Fibroblast of lung (primary cell): ENCODE data around the gene DDX49. TPM values are rescaled to one million over a fixed set of nuclear protein-coding genes. Genes with fewer than 3 reads are reported as not detected.

ENCODE experiments used
- DNase-seq, 2 donors: peaks; one replicate each; pipeline versions ENCODE4 v3.0.0 to v3.0.0-alpha.2; 2010; ENCODE audit warnings: low read depth in 2 of 2
- H2AFZ ChIP-seq: 2 replicates; pipeline ENCODE4 v1.5.1; 2012; ENCODE audit warnings: low read length, control low read depth, inconsistent platforms
- H3K27ac ChIP-seq: 2 replicates; pipeline ENCODE4 v1.5.1; 2011; ENCODE audit warnings: low read length, control low read depth; ENCODE audit not compliant: insufficient read depth
- H3K27me3 ChIP-seq: 2 replicates; pipeline ENCODE4 v1.5.1; 2011; ENCODE audit warnings: mild to moderate bottlenecking, low read length; ENCODE audit not compliant: control insufficient read depth, insufficient read depth
- H3K36me3 ChIP-seq: 2 replicates; pipeline ENCODE4 v1.5.1; 2011; ENCODE audit warnings: low read length; ENCODE audit not compliant: control insufficient read depth, insufficient read depth
- H3K4me1 ChIP-seq: 2 replicates; pipeline ENCODE4 v1.5.1; 2011; ENCODE audit warnings: low read length; ENCODE audit not compliant: control insufficient read depth, insufficient read depth; ENCODE audit errors: extremely low read depth
- H3K4me2 ChIP-seq: 2 replicates; pipeline ENCODE4 v1.5.1; 2011; ENCODE audit warnings: low read length, control low read depth; ENCODE audit not compliant: insufficient read depth; ENCODE audit errors: extremely low read depth
- H3K4me3 ChIP-seq, 4 experiments: fragments of 200-600 bp in 1 of 4; sonication (generic) in 1 of 4; replicated peaks in 1 of 4; 2 replicates each; pipeline ENCODE4 v1.5.1; 2011 to 2016; ENCODE audit warnings: low read length in 4 of 4, low read depth in 3 of 4, mild to moderate bottlenecking in 3 of 4, control low read depth in 2 of 4, inconsistent platforms in 1 of 4, mixed read lengths in 1 of 4; ENCODE audit not compliant: insufficient read depth in 1 of 4; ENCODE audit errors: control extremely low read depth in 1 of 4
- H3K79me2 ChIP-seq: 2 replicates; pipeline ENCODE4 v1.5.1; 2012; ENCODE audit warnings: mild to moderate bottlenecking, low read length, inconsistent platforms; ENCODE audit not compliant: control insufficient read depth, insufficient read depth
- H3K9ac ChIP-seq: 2 replicates; pipeline ENCODE4 v1.5.1; 2011; ENCODE audit warnings: mild to moderate bottlenecking, low read length, control low read depth; ENCODE audit not compliant: insufficient read depth
- H3K9me3 ChIP-seq: 2 replicates; pipeline ENCODE4 v1.5.1; 2012; ENCODE audit warnings: low read depth, low read length; ENCODE audit not compliant: control insufficient read depth, insufficient read depth
- H4K20me1 ChIP-seq: 2 replicates; pipeline ENCODE4 v1.5.1; 2011; ENCODE audit warnings: low read length; ENCODE audit not compliant: control insufficient read depth, insufficient read depth; ENCODE audit errors: extremely low read depth
- EZH2 ChIP-seq: IDR thresholded peaks from 2 replicates; pipeline ENCODE4 v1.5.1; 2012; ENCODE audit warnings: low read length, control low read depth, mild to moderate bottlenecking; ENCODE audit errors: missing control alignments
- polyA plus RNA-seq, 2 donors: library from polyadenylated mRNA; depleted of rRNA in 1 of 2; stranded (reverse) in 1 of 2; unstranded in 1 of 2; fragments of >200 nt; gene quantifications; 2 replicates each; pipeline ENCODE4 v1.2.1, GENCODE V29; 2011 to 2012; ENCODE audit warnings: missing spikeins in 1 of 2
- total RNA-seq: library from RNA; depleted of rRNA; stranded (reverse); fragments of >200 nt; gene quantifications from 2 replicates; pipeline ENCODE4 v1.2.1, GENCODE V29; 2014
- TF ChIP-seq, protein P1 (sequence below), 2 donors: IDR thresholded peaks in 1 of 2; conservative IDR thresholded peaks in 1 of 2; 1 replicate in 1 of 2; 2 replicates in 1 of 2; pipeline ENCODE4 v1.5.1; 2011 to 2012; ENCODE audit warnings: low read length in 2 of 2, control low read depth in 1 of 2, inconsistent platforms in 1 of 2, low read depth in 1 of 2, mild to moderate bottlenecking in 1 of 2

Gene DDX49
- total and polyA plus RNA-seq, 2 donors (not counting 1 experiment from before 2014, with no cell fraction given), result 25.3 to 56.3 TPM

DNA sequence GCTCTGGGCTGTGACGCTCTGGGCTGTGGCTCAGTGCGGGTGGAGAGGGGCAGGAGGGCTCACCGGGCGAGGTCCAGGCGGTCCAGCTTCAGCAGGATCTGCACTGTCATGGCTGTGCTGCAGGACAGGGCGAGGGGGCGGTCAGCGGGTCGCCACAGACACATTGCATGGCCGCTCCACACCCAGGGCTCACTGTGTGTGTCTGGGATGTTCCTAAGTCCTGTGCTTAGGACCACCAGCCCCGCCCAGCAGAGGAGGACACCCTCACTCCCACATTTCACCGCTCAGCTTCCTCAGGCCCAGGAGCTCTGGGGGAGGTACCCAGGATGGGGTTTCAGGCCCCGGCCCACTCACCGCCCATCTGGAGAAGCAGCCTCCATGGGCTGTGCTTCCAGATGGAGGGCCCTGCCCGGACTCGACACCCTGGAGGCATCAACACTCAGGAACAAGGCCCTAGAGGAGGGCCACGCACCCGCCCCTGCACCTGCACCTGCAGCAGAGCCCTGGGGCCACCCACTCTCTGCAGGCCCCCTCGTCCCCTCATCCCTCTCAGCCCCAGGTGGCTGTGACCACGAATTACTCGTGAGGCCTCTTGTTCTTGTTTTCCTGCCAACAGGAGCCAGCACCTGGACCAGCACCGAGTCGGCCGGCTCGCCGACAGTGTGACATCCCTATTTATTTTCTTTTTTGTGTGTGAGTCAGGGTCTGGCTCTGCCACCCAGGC lies 13.8 kb upstream of the DDX49 start:
- Histone ChIP-seq H3K4me2 (no peak overlapping the region), H3K9me3 (no peaks in the 10 kb centered on the region), H3K4me3 (no peak overlapping the region), H3K27ac (no peak overlapping the region), H3K4me1 (no peaks in the 10 kb centered on the region), H3K27me3 (no peaks in the 10 kb centered on the region), H4K20me1 (no peaks in the 10 kb centered on the region), H2AFZ (no peak overlapping the region), H3K79me2 (no peaks in the 10 kb centered on the region), H3K9ac (no peak overlapping the region), H3K36me3 (peaks cover 33% of the 10 kb centered on the region)
- DNase-seq, result no peak
- no peak for TF ChIP-seq EZH2
- TF ChIP-seq, protein P1, sequence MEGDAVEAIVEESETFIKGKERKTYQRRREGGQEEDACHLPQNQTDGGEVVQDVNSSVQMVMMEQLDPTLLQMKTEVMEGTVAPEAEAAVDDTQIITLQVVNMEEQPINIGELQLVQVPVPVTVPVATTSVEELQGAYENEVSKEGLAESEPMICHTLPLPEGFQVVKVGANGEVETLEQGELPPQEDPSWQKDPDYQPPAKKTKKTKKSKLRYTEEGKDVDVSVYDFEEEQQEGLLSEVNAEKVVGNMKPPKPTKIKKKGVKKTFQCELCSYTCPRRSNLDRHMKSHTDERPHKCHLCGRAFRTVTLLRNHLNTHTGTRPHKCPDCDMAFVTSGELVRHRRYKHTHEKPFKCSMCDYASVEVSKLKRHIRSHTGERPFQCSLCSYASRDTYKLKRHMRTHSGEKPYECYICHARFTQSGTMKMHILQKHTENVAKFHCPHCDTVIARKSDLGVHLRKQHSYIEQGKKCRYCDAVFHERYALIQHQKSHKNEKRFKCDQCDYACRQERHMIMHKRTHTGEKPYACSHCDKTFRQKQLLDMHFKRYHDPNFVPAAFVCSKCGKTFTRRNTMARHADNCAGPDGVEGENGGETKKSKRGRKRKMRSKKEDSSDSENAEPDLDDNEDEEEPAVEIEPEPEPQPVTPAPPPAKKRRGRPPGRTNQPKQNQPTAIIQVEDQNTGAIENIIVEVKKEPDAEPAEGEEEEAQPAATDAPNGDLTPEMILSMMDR (conservative IDR thresholded peaks at IDR 0.05 in 1 of 2, IDR thresholded peaks at IDR 0.05 in 1 of 2; ENCODE audit: low read depth in 1 of 2, low read length in 2 of 2), result no peak

DNA sequence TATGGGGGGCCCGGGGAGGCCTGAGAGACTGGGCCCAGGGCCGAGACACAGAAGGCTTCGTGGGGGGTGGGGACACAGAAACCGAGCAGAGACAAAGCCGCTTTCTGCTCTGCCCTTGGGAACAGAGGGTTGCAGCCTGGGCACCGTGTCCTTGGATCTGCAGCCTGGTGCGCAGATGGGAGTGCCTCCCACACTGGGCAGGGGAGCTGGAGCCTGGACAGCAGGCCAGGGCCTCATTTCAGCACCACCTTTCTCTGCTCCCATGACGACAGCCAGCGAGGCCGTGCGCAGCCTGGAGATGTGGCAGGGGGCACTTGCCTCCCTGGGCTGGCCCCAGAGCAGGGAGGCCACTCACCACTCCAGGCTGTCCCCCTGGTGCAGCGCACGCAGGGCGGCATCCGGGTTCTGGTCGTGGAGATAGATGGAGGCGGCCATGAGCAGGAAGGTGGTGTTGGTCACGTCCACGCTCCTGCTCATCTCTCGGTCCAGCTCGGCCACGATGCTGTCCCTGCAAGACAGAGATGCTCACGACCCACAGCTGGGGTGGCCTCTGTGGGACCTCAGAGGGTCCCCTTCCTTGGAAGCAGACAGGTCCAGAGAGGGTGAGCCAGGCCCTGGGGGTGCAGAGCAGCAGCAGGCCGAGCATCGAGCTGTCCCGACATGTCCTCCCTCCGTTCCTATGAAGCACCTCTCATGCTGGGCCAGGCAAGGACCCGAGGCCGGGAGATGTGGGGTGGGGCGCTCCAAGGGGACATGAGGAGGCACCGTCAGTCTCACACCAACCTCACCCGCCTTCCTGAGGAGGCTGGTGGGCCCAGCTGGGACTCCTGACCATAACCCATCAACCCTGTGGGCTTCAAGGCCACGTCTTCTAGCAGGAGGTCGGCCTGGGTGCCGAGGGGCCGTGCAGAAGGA lies 12.7 kb upstream of the DDX49 start:
- no peak for DNase-seq
- Histone ChIP-seq H3K4me1 (no peaks in the 10 kb centered on the region), H3K27me3 (no peaks in the 10 kb centered on the region), H3K4me3 (no peak overlapping the region), H3K9ac (no peak overlapping the region), H3K36me3 (peaks cover 35% of the 10 kb centered on the region), H3K27ac (no peak overlapping the region), H2AFZ (no peak overlapping the region), H3K79me2 (no peaks in the 10 kb centered on the region), H4K20me1 (no peaks in the 10 kb centered on the region), H3K4me2 (no peak overlapping the region), H3K9me3 (no peaks in the 10 kb centered on the region)
- TF ChIP-seq, protein P1 (conservative IDR thresholded peaks at IDR 0.05 in 1 of 2, IDR thresholded peaks at IDR 0.05 in 1 of 2; ENCODE audit: low read depth in 1 of 2, low read length in 2 of 2), result no peak
- TF ChIP-seq EZH2, result no peak

DNA sequence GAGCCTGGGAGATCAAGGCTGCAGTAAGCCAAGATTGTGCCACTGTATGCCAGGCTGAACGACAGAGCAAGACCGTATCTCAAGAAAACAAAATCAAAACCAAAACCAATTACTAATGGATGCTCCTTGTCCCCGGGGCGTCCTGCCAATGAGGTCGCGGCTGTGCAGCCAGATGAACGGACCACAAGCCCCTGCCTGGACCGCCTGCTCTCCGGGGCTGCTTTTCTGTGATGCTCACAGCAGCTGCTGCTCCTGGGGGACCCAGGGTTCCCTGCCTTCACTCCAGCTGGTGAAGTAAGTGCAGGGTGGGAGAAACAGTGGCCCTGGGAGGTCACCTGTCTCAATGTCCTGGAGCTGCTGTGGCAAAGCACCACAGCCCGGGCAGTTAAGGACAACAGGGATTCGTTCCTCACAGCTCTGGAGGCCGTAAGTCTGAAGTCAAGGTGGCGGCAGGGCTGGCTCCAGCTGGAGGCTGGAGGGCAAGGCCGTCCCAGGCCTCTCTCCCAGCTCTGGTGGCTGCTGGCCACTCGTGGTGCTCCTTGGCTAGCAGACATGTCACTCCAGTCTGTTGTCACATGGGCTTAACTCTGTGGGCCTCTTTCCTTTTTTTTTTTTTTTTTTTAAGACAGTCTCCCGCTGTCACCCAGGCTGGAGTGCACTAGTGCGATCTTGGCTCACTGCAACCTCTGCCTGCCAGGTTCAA lies 10.4 kb upstream of the DDX49 start:
- Histone ChIP-seq H3K4me1 (no peaks in the 10 kb centered on the region), H3K27me3 (no peaks in the 10 kb centered on the region), H3K79me2 (peaks cover 14% of the 10 kb centered on the region), H3K27ac (no peak overlapping the region), H3K36me3 (peaks cover 44% of the 10 kb centered on the region), H3K9me3 (no peaks in the 10 kb centered on the region), H3K9ac (no peak overlapping the region), H4K20me1 (no peaks in the 10 kb centered on the region), H3K4me2 (no peak overlapping the region), H3K4me3 (no peak overlapping the region), H2AFZ (no peak overlapping the region)
- no peak for DNase-seq
- TF ChIP-seq, protein P1 (conservative IDR thresholded peaks at IDR 0.05 in 1 of 2, IDR thresholded peaks at IDR 0.05 in 1 of 2; ENCODE audit: low read depth in 1 of 2, low read length in 2 of 2), result no peak
- no peak for TF ChIP-seq EZH2
